ENCODE measurements around the gene PRLH. TPM values are rescaled to one million over a fixed set of nuclear protein-coding genes. Genes with fewer than 3 reads are reported as not detected.

Gene PRLH
- total and polyA plus RNA-seq, 2 of the 13 experiments (the other 11 are each of a cell fraction or from before 2014, with no cell fraction given) = not detected

GRCh38 chr2:237600205-237600846, 34.0 kb downstream of the PRLH start (continued):
- TF ChIP-seq, protein P1, sequence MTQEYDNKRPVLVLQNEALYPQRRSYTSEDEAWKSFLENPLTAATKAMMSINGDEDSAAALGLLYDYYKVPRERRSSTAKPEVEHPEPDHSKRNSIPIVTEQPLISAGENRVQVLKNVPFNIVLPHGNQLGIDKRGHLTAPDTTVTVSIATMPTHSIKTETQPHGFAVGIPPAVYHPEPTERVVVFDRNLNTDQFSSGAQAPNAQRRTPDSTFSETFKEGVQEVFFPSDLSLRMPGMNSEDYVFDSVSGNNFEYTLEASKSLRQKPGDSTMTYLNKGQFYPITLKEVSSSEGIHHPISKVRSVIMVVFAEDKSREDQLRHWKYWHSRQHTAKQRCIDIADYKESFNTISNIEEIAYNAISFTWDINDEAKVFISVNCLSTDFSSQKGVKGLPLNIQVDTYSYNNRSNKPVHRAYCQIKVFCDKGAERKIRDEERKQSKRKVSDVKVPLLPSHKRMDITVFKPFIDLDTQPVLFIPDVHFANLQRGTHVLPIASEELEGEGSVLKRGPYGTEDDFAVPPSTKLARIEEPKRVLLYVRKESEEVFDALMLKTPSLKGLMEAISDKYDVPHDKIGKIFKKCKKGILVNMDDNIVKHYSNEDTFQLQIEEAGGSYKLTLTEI (CRISPR knock-in tag; conservative IDR thresholded peaks at IDR 0.05) = no peak
- TF ChIP-seq, protein P2, sequence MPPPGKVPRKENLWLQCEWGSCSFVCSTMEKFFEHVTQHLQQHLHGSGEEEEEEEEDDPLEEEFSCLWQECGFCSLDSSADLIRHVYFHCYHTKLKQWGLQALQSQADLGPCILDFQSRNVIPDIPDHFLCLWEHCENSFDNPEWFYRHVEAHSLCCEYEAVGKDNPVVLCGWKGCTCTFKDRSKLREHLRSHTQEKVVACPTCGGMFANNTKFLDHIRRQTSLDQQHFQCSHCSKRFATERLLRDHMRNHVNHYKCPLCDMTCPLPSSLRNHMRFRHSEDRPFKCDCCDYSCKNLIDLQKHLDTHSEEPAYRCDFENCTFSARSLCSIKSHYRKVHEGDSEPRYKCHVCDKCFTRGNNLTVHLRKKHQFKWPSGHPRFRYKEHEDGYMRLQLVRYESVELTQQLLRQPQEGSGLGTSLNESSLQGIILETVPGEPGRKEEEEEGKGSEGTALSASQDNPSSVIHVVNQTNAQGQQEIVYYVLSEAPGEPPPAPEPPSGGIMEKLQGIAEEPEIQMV (CRISPR knock-in tag; IDR thresholded peaks at IDR 0.05; ENCODE audit: low read depth) = no peak
- TF ChIP-seq, protein P3, sequence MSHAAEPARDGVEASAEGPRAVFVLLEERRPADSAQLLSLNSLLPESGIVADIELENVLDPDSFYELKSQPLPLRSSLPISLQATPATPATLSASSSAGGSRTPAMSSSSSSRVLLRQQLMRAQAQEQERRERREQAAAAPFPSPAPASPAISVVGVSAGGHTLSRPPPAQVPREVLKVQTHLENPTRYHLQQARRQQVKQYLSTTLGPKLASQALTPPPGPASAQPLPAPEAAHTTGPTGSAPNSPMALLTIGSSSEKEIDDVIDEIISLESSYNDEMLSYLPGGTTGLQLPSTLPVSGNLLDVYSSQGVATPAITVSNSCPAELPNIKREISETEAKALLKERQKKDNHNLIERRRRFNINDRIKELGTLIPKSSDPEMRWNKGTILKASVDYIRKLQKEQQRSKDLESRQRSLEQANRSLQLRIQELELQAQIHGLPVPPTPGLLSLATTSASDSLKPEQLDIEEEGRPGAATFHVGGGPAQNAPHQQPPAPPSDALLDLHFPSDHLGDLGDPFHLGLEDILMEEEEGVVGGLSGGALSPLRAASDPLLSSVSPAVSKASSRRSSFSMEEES (CRISPR knock-in tag; IDR thresholded peaks at IDR 0.05) = no peak
- TF ChIP-seq FOXJ3 (CRISPR knock-in tag; IDR thresholded peaks at IDR 0.05; ENCODE audit: borderline replicate concordance) (peak; percentile 35; the same call in 1 of the 2 replicates), ZC3H13 (CRISPR knock-in tag; IDR thresholded peaks at IDR 0.05) (0 out of 2 replicates have a peak, but pooled peaks have one; percentile 28), ZNF274 (CRISPR knock-in tag; IDR thresholded peaks at IDR 0.05) (peak; percentile 65; the same call in 1 of the 2 replicates), REL (CRISPR knock-in tag; conservative IDR thresholded peaks at IDR 0.05) (no peak), ZNF576 (CRISPR knock-in tag; IDR thresholded peaks at IDR 0.05) (no peak), ISL2 (CRISPR knock-in tag; IDR thresholded peaks at IDR 0.05) (peak; percentile 14; the same call in 1 of the 2 replicates), ZNF350 (CRISPR knock-in tag; IDR thresholded peaks at IDR 0.05; ENCODE audit: borderline replicate concordance, low read depth) (0 out of 2 replicates have a peak, but pooled peaks have one; percentile 30), ZSCAN9 (CRISPR knock-in tag; IDR thresholded peaks at IDR 0.05; ENCODE audit: borderline replicate concordance) (peak; percentile 80), ZSCAN12 (CRISPR knock-in tag; IDR thresholded peaks at IDR 0.05) (no peak), ZNF7 (CRISPR knock-in tag; IDR thresholded peaks at IDR 0.05) (peak; percentile 82), ZNF772 (CRISPR knock-in tag; IDR thresholded peaks at IDR 0.05) (peak; percentile 47; the same call in 1 of the 2 replicates), ZNF567 (CRISPR knock-in tag; IDR thresholded peaks at IDR 0.05; ENCODE audit: borderline replicate concordance) (peak; percentile 28; the same call in 1 of the 2 replicates), ZBTB7B (CRISPR knock-in tag; IDR thresholded peaks at IDR 0.05) (no peak; the same call in 1 of the 2 replicates), KAT7 (CRISPR knock-in tag; IDR thresholded peaks at IDR 0.05; ENCODE audit: borderline replicate concordance) (no peak), ZNF446 (CRISPR knock-in tag; IDR thresholded peaks at IDR 0.05) (0 out of 2 replicates have a peak, but pooled peaks have one; percentile 50), SNRNP70 (IDR thresholded peaks at IDR 0.05; ENCODE audit: low read depth, low read length) (no peak)
- TF ChIP-seq, protein P4, sequence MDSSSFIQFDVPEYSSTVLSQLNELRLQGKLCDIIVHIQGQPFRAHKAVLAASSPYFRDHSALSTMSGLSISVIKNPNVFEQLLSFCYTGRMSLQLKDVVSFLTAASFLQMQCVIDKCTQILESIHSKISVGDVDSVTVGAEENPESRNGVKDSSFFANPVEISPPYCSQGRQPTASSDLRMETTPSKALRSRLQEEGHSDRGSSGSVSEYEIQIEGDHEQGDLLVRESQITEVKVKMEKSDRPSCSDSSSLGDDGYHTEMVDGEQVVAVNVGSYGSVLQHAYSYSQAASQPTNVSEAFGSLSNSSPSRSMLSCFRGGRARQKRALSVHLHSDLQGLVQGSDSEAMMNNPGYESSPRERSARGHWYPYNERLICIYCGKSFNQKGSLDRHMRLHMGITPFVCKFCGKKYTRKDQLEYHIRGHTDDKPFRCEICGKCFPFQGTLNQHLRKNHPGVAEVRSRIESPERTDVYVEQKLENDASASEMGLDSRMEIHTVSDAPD (CRISPR knock-in tag; IDR thresholded peaks at IDR 0.05) = no peak
